GM12875 (cell line): ENCODE results near the gene E2F3.
"Not testable (repeated sequence)": the region's sequence is repeated elsewhere in the genome, so short reads cannot be mapped to it uniquely, and the experiment has no call there.

Experiments used
- H3K4me3 ChIP-seq: one replicate; pipeline ENCODE4 v1.5.1; 2011; ENCODE audit warnings: low read depth, low read length, control low read depth
- TF ChIP-seq, protein P1 (sequence below): IDR thresholded peaks from 2 replicates; pipeline ENCODE4 v1.5.1; 2011; ENCODE audit warnings: low read depth, mild to moderate bottlenecking, control low read depth, inconsistent platforms, low read length, moderate library complexity, borderline replicate concordance; ENCODE audit not compliant: insufficient read depth

Gene E2F3

DNA sequence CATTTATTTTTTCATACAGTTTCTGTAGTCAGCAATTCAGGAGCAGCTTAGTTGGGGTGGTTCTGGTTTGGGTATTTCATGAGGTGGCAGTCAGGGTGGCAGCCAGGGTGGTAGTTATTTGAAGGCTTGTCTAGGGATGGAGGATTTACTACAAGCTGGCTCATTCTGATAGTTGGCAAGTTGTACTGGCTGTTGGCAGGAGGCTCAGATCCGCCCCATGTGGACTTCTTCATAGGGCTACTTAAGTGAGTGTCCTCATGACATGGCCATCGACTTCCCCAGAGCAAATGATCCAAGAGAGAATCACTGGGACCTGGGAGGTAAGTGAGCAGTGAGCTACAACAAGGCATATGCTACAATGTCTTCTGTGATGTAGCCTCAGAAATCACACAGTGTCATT, 110.2 kb downstream of the E2F3 start:
- TF ChIP-seq, protein P1, sequence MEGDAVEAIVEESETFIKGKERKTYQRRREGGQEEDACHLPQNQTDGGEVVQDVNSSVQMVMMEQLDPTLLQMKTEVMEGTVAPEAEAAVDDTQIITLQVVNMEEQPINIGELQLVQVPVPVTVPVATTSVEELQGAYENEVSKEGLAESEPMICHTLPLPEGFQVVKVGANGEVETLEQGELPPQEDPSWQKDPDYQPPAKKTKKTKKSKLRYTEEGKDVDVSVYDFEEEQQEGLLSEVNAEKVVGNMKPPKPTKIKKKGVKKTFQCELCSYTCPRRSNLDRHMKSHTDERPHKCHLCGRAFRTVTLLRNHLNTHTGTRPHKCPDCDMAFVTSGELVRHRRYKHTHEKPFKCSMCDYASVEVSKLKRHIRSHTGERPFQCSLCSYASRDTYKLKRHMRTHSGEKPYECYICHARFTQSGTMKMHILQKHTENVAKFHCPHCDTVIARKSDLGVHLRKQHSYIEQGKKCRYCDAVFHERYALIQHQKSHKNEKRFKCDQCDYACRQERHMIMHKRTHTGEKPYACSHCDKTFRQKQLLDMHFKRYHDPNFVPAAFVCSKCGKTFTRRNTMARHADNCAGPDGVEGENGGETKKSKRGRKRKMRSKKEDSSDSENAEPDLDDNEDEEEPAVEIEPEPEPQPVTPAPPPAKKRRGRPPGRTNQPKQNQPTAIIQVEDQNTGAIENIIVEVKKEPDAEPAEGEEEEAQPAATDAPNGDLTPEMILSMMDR = no peak
- no peak overlapping the region for H3K4me3 ChIP-seq

DNA sequence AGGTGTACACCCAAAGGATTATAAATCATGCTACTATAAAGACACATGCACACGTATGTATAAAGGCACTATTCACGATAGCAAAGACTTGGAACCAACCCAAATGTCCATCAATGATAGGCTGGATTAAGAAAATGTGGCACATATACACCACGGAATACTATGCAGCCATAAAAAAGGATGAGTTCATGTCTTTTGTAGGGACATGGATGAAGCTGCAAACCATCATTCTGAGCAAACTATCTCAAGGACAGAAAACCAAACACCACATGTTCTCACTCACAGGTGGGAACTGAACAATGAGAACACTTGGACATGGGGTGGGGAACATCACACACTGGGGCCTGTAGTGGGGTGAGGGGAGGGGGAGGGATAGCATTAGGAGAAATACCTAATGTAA, 123.5 kb downstream of the E2F3 start:
- H3K4me3 ChIP-seq = not testable (repeated sequence)

DNA sequence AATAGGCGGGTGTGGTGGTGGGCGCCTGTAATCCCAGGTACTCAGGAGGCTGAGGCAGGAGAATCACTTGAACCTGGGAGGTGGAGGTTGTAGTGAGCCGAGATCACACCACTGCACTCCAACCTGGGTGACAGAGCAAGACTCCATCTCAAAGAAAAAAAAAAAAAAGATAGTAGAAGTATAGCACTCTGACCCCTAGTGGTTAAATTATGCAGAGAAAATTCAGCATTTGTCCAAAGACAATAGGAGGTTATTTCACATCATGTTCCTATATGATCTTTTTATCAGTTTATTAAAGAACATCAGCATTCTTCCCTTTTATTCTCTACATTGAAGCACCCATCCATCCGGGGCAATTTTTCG, 127.4 kb downstream of the E2F3 start:
- H3K4me3 ChIP-seq = not testable (repeated sequence)

DNA sequence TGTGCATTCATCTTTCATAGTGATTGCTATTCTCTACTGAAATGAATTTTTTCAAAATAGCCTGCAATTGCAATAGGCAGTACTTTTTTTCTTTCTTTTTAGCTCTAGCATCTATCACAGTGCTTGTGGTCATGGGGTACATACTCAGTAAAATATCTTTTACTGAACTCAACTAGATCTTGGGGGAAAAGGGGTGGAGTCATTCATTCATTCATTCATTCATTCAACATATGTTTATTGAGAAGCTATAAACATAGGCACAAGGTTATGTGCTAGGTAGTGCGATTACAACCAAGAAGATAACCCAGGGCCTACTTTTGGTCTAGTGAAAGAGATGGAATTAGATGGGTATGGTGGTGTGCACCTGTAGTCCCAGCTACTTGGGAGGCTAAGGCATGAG, 131.2 kb downstream of the E2F3 start:
- TF ChIP-seq, protein P1 = no peak
- H3K4me3 ChIP-seq = no peak overlapping the region

DNA sequence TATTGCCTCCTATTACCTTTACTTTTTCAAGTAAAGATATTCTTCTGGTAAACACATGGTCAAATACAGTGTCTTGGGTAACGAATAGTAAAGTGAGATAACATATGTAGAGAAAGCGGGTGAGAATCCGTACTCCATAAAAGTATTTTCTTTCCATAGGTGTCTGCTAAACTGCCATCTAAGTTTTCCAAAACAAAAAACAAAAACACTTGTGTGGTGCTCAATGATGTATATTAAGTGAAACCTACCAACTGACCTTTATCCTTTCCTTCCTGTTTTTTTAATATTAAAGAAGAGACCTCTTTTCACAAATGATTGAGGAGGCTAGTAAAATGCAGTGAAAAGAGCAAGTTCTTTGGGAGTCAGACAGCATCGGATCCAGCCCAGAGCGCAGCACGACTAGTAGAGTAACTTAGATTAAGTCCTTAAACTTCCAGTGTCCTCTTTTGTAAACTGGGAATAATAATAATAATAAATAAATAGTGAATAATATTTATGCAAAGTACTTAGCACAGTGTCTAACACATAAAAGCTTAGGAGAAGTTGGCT, 132.1 kb downstream of the E2F3 start:
- H3K4me3 ChIP-seq = no peak overlapping the region

DNA sequence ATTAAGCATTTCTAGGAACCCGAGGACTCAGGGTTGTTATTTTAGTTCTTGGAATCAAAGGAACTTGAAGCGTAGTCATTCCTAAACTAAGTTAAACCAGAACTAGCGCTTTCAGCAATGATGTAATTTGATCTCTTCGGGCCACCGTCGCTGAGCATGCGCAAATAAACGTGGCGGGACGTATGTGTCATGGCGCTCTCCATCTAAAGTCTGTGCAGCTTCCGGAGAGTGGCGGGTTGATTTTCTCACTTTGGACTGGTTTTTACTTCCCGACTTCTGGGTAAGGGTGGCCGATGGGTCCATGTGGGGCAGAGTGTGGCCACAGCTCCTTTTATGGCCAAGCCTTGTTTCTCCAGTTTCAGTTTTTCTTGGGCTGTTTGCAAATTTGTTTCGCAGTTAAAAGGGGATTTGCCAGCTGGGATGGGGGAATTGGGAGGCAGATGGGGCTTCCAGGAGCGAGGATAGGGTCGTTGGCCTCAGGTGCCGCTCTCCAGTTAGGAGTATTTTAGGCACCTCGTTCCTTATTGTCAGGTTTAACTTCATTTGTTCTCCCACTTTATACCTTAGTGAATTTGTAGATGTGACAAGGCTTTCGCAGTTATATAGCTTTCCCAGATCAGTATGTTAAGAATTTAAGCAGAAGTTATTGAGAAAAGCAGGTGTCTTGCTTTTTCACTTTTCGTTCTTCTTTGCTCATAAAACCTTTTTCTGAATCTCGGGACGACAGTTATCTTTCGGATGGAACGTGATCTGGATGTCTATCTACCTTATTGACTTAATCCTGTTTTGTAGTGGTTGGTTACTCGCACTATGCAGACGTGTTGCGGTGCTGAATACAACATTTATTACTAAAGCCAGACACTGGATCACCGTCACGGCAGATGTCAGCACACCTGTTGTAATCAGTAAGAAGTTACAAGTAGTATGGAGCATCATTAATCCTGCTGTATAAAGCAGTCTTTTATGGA, 132.9 kb downstream of the E2F3 start, which contains the start of gene CDKAL1:
TSS of gene CDKAL1 (plus strand) at position 163 of the 968 bp plus-strand sequence. CDS start 11,894 bp downstream, outside the sequence.
- TF ChIP-seq, protein P1 = no peak
- peak within 1 kb of the TSS; percentile 68 for H3K4me3 ChIP-seq

More for the DNA sequence above, 132.1 kb downstream of the E2F3 start:
- TF ChIP-seq, protein P1 = no peak

DNA sequence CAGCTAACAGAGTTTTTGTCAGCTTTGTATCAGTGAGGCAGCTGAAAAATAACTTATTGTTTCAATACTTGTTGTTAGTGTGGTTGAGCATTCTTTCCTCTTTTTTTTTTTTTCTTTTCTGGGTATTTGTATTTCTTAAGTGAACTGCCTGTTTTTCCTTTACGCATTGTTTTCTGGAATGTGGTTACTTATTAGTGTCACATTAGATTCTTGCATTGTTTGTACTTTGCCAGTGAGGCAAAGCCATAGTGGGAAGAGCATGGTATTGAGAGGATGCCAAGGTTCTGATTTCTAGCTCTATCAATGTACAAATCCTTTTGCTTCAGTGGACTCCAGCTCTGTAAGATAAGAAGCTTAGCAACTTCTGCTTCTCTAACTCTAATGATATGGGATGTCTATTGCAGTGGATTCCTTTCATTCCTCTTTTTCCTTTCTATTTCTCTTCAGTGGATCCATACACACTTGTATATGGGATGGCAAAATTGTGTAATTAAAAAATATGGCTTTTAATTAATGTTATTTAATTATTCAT, 136.5 kb downstream of the E2F3 start:
- TF ChIP-seq, protein P1 = no peak
- H3K4me3 ChIP-seq = no peak overlapping the region

DNA sequence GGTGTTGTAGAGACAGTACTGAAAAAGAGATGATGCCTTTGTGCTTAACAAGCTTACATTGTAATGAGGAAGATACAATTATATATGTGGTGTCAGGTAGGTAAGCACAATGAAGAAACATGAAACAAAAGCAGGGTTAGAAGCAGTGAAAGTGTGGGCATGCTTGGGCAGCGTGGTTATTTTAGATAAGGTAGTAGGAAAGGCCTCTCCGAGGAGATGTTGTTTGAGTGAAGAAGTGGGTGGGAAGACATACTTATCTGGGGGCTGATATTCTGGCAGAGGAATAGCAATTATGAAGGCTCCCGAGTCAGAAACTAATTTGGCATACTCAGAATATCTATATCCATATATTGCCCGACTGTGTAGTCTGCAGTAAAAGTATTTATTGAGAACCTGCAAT, 137.2 kb downstream of the E2F3 start:
- TF ChIP-seq, protein P1 = no peak
- H3K4me3 ChIP-seq = no peak overlapping the region
